ENCODE results near the gene ATP5IF1.

Gene ATP5IF1

DNA sequence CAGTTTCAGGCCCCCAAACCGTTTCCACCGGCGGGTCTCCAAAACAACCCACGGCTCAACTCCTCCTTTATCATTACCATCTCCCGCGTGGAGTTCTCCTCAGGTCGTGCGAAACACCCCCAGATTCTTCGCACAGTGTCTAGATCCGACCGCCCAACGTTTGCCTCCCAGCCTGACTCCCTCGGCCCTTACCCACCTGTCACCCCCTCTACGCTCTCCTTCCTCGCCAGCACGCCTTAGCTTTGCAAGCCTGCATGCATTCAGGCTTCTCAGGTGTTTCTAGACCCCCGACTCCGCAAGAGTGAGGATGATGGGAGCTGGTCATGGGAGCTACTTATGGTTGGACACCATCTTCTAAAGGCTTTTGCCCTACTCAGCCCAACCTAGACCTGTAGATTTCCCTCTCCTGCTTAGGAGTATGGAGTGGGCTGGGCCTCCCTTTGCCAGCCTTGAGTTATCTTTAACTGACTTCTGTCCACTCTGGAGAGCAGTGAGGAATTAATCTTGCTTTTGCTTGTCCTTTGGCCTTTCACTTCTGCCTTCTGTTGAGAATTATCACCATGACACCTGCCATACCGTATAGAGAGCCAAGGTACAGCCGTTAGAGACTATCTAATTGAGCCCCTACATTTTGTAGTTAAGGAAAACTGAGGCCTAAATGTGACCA, 865 bp downstream of the ATP5IF1 start:
- no peak for DNase-seq (ENCODE audit: low read depth)

DNA sequence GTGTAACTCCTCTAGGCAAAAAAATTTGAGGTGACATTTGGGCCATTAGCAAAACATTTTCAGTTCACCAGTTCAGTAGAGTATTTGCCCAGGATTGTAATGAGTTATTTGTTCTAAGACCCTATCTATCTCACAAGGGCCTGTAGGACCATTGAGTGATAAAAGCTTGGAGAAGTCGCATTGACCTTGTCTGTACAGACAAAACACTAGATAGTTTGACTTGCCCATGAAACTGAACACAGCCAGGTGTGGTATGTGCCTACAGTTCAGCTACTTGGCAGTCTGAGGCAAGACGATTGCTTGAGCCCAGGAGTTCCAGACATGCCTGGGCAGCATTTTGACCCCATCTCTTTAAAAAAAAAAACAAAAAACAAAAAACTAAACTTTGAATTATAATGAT, 3.1 kb downstream of the ATP5IF1 start:
- no peak for DNase-seq (ENCODE audit: low read depth)

DNA sequence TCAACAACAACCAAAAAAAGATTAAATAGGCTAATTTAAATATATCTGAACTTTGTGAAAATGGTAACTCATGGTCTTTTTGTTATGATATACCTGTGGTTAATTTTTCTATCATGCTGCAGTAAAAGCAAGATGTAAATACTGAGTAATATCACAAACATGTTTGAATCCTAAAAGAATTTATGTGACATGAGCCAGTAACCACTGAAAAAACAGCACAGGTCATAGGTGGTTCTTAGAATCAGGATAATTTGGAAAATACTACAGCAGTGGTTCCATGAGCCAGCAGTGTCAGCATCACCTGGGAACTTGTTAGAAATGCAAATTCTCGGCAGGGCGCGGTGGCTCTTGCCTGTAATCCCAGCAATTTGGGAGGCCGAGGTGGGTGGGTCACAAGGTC, 4.1 kb downstream of the ATP5IF1 start:
- no peak for DNase-seq (ENCODE audit: low read depth)

DNA sequence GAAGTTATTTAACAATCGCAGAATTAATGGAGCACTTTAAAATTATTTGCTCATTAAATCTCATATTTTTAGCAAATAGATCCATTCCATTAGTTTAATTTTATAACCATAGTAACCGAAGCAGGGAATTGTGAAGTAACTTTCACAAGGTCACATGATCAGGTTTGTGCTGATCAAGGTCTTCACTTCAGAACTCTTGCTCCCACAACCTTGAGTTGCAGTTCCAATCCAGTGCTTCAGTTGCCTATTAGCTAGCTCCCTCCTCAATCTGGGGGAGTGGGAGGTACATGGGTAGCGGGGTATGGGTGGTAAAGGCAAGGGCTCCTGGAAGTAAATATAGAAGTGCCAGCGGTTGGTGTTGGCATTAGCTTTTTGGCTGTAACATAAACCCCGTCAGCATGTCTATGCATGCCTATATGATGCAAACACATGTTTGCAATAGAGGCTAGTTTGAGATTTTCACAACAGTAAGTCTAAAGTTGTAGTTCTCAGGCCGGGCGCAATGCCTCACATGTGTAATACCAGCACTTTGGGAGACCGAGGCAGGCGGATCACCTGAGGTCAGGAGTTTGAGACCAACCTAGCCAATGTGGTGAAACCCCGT, 5.8 kb downstream of the ATP5IF1 start:
- DNase-seq (ENCODE audit: low read depth), result no peak

DNA sequence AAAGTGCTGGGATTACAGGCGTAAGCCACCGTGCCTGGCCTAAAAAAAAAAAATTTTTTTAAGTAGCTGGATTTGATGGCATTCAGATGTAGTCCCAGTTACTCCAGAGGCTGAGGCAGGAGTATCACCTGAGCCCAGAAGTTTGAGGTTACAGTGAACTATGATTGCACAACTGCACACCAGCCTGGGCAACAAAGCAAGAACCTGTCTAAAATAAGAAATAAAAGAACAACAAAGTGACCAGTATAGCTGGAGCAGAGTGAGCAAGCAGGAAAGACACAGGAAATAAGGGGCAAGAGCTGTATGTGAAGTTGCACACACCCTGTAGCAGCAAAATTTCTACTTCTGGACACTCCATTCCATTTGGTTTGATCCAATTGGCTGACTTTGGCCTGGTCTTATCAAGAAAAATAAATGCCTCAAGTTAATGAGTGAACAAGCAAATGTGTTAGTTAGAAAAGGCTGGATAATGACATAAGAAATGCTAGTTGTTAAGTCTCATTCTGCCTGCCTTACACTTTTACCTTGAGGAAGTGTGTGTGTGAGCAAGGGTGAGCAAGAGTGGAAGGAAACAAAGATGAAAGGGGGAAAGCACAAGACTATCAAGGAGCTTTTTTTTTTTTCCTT, 7.9 kb downstream of the ATP5IF1 start:
- no peak for DNase-seq (ENCODE audit: low read depth)

DNA sequence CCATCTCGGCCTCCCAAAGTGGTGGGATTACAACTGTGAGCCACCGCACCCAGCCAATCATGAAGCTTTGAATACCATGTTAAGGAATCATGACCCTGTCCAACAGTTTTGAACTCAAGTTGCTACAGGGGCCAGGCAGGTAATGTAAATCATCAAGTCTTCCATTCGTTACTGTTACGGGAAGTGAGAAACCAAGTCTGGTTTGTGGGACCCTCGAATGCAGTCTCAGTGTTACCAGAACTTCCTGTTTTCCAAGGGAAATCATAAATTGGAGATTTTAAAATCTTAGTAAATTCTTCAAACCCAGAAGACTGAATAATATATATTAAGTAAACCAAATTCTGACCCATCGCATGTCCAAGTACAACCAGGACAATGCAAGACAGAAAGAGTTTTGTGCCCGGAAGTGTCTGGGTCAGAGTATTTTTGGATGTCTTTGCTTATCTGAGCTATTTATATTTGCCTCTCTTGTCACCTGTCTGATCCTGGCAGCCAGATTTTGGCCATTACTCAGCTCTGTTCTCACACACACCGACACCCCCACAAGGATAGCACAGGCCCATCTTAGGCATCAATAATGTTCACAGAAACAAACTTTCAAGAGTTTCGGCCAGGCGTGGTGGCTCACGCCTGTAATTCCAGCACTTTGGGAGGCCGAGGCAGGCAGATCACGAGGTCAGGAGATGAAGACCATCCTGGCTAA, 8.8 kb downstream of the ATP5IF1 start:
- DNase-seq (ENCODE audit: low read depth), result no peak

DNA sequence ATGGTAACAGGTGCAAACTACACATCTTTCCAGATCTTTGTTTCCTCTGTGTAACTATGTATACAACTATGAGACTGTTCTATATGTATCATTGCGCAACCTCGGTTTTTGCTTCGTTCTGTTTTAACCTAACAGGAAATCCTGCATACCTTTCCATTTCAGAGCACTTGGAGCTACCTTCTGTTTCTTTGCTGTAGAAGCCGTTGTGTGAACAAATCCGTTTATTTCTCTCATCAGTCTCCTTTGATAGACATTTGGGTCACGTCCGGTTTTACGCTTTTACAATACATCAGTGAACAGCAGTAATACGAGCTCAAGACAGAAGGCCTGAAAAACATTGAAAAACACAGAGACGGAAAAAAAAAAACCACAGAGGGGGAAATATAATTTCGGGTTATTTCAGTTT, 10.5 kb downstream of the ATP5IF1 start:
- DNase-seq (ENCODE audit: low read depth), result no peak

DNA sequence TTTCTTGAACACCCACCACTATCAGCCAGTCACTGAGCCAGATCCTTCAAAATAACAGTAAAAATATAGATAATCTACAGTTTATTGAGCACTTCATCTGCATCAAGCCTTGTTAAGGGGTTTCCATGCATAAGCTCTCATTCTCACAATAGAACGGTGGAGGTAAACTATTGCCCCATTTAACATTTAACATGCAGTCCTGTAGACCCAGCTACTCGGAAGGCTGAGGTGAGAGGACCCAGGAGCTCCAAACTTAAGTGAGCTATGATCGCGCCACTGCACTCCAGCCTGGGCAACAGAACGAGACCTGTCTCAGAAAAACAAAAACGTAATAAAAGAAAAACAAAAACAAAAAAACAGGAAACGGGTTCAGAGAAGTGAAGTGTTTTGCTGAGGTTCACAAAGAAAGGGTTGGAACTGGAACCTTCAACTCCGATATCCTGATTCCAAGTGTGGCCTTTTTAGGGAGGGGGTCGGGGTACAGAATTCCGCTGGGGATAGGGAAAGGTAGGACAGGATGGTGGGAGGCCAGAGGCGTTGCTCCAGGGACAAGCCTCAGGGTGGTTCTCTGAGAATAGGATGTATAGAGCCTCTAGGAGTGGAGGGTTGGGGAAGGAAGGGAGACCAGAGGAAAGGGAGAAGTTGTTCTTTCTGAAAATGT, 11.8 kb downstream of the ATP5IF1 start:
- DNase-seq (ENCODE audit: low read depth), result no peak

DNA sequence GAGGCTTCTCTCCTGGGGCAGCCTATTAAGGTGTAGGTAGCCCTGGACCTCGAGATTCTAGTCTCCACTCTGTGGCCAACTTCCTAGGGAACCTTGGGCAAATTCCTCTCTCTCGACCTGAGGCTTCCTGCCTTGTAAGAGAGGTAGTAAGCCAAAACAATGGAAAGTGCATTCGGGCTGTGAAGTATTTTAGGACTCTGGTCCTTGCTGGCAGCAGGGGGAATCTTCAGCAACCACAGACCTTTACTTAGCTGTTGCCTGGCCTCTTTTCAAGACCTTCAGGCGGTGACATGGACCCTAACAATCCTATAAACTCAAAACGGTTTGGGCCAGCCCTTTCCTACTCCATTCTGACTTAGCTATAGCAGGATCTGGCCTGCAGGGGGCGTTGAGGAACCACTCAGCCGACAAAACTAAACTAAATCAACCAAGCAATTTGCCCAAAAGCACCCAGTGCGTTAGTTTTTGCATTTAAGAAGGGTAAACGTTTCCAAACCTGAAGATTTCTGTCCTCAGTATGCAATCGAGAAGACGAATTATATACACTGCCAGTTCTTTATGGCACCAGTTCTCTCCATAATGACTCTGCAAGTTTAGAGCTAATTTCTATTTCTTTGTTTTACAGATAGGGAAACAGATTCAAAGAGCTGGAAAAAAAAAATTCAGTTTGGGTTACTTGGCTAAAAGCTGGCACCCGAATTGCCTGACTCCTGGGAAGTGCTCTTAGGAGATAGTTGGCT, 12.5 kb downstream of the ATP5IF1 start:
- peak; percentile 70 for DNase-seq (ENCODE audit: low read depth)

DNA sequence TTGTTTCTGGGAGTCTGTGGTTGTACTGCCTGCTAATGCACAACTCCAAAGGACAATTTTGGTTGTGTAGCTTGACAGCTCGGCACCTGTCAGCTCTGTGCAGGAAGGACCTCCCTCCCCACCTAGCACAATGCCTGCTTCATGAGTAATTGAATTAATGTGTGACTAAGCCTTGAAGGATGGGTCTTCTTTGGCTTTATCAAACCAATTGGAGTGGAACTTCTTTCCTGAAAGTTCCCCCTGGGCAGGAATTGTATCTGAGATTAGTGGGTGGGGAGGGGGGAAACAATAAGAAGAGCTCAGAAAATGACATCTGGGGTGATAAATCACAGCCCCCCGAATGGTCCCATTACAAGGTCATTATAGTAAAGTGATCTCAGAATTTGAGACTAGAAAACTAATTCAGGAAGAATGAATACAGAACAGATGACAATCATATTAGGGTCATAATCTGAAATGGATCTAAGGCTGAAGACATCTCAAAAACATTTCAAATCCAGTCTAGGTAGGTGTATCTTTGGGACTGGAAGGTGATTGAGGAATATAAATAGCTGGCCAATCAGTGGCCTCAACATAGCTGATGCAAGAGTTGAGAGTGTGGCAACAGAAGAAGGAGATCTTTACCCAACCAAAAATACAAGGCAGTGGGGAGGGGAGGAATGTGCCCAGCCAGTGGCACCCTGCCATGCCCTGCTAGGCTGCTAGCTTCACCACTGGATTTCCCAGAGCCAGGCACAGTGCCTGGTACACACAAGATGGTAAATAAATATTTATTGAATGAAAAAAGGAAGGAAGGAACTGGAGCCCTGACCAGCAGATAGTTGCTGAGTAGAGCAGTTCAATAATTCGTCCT, 13.3 kb downstream of the ATP5IF1 start:
- DNase-seq (ENCODE audit: low read depth), result no peak

DNA sequence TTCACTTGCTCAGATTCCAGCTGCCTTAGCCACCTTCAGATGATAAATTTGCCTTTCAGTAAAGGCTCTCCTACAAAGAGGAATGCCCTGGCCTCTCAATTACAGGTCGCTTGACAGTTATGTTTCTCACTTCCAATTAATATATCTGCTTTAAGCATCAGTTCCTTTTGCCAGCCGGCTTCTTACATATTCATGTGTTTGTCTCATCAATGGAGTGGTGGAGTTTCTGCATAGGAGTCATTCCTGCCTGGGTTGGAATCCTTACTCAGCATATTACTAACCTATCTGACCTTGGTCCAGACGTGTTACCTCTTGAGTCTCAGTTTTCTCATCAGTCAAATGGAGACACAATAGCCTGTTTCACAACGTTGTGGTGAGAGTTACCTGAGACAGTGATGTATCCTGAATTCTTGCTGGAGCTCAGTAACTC, 14.0 kb downstream of the ATP5IF1 start:
- no peak for DNase-seq (ENCODE audit: low read depth)

DNA sequence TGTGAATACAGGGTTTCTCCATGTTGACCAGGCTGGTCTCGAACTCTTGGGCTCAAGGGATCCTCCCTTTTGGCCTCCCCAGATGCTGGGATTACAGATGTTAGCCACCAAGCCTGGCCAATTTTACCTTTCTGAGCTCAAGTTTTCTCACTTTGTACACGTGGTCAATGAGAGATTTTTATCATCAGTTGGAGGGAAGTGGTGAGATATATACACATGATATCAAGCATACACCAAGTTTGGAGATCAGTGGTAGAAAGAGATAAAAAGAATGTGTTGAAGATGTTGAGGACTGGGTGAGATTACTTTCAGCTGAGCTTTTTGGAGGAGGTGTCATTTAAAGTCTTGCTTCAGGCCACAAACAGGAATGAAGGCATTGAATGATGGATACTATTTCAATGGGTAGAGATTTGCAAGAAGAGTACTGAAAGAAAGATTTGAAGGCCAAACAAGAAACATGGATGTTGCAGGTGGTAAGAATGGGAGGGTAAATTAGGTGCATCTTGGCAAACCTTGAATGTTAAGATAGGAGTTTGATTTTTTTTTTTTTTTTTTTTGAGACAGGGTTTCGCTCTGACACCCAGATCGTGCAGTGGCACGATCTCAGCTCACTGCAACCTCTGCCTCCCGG, 20.4 kb downstream of the ATP5IF1 start:
- no peak for DNase-seq (ENCODE audit: low read depth)

DNA sequence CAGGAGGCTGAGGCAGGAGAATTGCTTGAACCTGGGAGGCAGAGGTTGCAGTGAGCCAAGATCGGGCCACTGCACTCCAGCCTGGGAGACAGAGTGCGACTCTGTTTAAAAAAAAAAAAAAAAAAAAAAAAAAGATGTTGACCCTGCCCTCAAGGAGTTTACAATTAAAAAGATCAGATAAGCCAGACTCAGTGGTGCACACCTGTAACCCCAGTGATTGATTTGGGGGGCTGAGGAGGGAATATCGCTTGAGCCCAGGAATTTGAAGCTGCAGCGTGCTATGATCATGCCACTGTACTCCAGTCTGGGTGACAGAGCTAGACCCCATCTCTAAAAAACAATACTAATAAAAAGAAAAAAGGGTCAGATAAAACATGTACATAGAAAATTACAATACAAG, 21.8 kb downstream of the ATP5IF1 start:
- DNase-seq (ENCODE audit: low read depth), result no peak

DNA sequence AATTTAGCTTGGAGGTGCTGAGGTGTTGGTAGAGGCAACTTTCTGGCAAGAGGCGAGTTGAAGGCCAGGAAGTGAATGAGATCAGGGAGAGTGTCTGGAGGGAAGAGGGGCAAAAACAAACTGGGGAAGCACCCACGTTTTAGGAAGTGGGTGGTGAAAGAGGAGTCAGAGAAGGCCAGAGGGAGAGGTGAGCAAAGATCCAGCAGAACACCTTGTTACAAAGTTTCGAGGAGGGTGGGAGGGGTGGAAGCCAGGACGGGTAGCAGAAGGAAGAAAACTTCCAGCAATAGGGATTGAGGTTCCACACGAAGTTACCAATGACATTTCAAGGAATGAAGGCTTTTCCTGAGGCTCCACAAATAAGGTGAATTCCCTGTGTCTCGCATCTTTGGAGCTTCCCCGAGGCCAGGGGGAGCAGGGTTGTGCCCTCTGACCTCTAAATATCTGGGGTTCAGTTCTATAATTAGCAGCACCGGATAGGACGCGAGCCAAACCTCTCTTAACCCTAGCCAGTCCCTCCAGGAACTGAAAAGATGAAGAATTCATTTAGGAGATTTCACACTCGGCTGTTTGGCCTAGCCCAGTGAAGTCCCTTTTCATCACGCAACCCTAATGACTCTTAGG, 22.8 kb downstream of the ATP5IF1 start:
- DNase-seq (ENCODE audit: low read depth), result no peak

DNA sequence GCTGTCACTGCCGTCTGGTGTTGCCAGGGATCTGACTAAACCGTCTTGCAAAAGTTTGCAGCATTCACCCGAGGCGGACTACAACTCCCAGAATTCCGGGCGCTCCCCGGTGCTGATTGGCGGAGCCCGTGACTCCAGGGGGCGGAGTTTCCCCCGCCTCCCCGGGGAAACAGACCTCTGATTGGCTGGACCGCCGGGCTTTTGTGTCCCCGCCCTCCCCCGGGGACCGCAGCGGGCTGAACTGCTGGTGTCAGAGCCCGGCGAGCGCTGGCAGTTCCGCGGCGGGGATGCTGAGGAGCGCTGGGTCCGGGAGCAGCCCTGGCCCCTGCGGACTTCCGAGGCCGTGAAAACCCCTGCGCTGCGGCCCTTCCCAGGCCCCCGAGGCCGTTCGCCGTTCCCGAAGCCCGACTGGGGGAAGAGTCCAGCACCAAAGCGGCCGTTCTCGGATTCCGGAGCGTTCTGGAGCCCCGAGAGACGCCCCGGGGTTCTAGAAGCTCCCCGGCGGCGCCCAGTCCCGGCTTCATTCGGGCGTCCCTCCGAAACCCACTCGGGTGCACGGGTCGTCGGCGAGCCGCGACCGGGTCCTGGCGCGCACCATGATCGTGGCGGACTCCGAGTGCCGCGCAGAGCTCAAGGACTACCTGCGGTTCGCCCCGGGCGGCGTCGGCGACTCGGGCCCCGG, 23.5 kb downstream of the ATP5IF1 start, which contains the start of gene SESN2:
SESN2 (plus strand) TSS at position 267 of the 682 bp plus-strand sequence; CDS start at position 597, 330 bp downstream.
- peak; percentile 98 for DNase-seq (ENCODE audit: low read depth)

DNA sequence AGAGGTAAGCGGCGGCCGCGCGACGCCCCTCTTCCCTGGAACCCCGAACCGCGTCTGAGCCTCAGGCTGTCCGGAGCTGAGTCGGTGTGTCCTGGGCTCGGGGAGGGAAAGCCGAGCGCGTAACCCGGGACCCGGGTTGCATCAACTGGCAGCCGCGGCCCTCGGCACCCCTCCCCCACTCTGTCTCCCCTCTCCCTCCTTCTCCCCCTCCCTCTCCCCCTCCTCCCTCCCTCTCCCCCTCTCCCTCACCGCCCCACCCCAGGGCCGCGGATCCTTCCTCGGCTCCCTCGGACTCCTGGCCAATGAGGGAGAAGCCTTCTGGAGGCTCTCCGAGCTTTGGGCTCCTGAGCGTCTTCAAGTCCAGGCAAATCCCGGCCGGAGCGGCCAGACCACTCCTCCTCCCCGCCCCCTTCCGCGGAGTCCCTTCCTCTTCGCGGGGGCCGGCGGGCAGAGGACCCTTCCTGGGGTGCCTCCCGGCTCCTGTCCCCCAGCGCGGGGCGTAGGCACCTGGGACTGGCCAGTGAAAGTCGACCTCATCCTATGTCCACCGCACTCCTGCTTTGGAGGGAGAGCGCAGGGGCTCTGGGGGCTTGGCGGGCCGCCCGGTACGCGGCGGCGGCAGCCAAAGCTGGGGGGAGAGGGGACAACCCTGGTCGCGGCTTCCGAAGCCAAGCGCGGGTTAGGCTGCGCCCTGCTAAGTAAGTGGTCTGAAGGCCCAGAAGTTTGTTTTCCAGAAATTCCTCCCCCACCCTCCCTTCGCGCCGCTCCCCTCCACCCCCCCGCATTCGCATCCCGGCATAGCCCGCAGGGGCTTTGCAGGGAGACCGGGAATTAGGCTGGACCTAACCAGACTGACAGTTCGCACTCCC, 24.2 kb downstream of the ATP5IF1 start:
- DNase-seq (ENCODE audit: low read depth), result no peak

DNA sequence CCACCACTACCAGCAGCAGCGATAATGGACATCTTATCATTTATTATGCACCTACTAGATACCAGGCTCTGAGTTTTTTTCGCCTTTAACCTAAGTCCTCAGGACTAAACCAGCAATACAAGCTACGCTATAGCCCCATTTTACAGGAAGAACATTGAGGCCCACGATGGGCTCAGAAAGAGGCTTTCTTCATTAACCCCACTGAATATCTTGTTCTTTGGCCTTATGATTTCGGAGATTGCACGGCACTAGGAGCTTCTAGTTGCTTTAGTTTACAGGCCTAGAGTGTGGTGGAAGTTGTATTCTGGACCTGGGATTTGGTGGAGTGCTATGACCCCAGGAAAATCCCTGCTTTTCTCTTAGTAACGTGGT, 24.9 kb downstream of the ATP5IF1 start:
- no peak for DNase-seq (ENCODE audit: low read depth)

DNA sequence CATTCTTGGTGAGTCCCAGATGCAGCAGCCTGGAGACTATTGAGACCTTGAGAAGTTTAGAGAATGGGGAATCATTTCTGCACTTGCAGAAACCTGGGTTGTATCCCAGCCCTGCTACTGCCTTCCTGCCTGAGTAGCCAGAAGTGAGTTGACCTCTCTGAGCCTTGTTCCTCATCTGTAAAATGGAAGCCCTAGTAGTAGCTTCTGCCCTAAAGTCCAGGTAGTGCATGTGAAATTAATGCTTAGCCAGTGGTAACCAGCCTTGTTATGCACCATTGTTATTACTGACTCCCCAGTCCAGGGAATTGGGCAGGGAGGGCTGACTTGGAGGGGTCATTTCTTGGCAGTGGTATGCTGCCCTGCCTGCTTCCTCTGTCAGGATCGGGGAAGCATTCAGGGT, 29.0 kb downstream of the ATP5IF1 start:
- DNase-seq (ENCODE audit: low read depth), result no peak
